ENCODE measurements around the gene GPHB5. TPM values are rescaled to one million over a fixed set of nuclear protein-coding genes. Genes with fewer than 3 reads are reported as not detected.

The GPHB5 gene
- total RNA-seq, 1 experiment from 2014 or later, result not detected

DNA sequence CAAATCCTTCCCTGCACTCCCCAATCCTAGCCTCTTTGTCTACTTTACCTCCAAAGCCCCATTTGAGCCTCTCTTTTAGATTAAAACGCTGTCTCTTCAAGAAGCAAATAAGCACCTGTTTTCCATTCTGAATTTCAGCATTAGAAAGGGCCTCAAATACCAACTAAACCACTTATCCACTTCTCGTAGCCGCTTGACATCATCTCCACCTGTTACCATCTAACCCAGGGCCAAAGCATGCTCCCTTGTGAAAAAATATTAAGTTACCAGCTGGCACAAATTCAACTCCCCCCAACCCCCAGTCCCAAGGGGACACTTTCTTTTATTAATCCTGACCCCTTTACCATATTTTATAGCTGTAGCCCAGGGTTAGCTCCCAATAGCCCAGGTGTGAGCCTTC, 43.1 kb downstream of the GPHB5 start:
- Histone ChIP-seq H3K9me3 (ENCODE audit: control insufficient read depth, insufficient read depth, low read depth, low read length) (no peaks in the 10 kb centered on the region), H3K4me3 (ENCODE audit: low read depth in 2 of 2, low read length in 2 of 2) (no peak overlapping the region), H3K27me3 (ENCODE audit: control insufficient read depth, insufficient read depth, low read length) (no peaks in the 10 kb centered on the region), H3K27ac (ENCODE audit: low read length) (no peak overlapping the region), H3K4me1 (ENCODE audit: control insufficient read depth, insufficient read depth, low read length) (no peaks in the 10 kb centered on the region), H3K36me3 (ENCODE audit: control insufficient read depth, insufficient read depth, low read length) (no peaks in the 10 kb centered on the region)
- intact Hi-C loops (cut with micrococcal nuclease; ENCODE audit: unreplicated experiment) (loop anchor here (1.0 to 10.0 kb wide), 3 partner anchors 101 to 1113 kb away; partner anchors contain the start of gene KCNH5), in situ Hi-C loops (cut with HindIII; ENCODE audit: low pct_unique_long_range_greater_than_20kb, low sequenced_read_pairs) (no loop called here)
- no peak for TF ChIP-seq POLR2AphosphoS5 (IDR thresholded peaks at IDR 0.05; ENCODE audit: low read depth, low read length)
- TF ChIP-seq, protein P1, sequence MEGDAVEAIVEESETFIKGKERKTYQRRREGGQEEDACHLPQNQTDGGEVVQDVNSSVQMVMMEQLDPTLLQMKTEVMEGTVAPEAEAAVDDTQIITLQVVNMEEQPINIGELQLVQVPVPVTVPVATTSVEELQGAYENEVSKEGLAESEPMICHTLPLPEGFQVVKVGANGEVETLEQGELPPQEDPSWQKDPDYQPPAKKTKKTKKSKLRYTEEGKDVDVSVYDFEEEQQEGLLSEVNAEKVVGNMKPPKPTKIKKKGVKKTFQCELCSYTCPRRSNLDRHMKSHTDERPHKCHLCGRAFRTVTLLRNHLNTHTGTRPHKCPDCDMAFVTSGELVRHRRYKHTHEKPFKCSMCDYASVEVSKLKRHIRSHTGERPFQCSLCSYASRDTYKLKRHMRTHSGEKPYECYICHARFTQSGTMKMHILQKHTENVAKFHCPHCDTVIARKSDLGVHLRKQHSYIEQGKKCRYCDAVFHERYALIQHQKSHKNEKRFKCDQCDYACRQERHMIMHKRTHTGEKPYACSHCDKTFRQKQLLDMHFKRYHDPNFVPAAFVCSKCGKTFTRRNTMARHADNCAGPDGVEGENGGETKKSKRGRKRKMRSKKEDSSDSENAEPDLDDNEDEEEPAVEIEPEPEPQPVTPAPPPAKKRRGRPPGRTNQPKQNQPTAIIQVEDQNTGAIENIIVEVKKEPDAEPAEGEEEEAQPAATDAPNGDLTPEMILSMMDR (IDR thresholded peaks at IDR 0.05), result no peak
- ChIA-PET POLR2A (no interaction called here), CTCF (no interaction called here)
- BruUV-seq (replicated peaks), result no TSS peak
- ATAC-seq (no peak), DNase-seq (ENCODE audit: low read depth, low spot score) (no peak)

DNA sequence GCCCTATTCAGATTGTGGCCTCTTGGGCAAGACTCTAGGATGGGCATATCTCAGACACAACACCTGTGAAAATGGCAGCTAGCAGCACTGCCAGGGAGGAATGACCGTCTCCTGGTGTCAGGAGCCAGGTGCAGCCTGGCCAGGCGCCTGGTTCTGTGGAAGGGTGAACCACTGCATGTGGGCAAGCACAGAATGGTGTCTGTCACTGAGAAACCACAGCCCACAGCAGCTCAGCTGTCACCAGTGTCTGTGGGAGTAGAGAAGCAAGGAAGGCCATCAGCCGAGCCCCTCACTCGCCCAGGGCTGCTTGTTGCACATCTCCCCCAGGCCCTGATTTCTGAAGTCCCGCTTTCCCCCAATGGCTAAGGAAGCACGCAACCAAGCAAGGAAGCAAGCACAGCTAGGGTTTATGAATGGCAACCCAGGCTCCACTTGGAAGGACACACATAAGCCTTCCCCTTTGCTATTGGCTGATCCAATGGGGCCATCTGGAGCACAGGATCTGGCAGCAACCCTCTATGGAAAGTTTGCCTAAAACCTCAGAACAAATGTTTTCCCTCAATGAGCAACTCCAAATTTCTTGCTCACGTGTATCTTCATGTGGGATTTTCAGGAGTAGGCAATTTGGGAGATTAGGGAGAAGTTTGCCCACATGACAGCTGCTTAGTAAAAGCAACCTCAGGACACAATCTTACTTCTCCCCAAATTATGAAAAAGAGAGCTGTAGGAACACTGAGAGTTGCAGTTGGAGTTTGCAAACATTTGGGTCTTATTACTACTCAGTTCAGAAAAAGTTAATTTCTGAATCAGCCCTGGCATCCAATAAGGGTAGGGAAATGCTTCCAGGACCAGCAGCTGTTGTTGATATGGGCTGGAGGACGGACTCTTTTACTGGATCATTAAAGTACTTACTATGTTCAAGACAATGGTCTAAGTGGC, 44.7 kb downstream of the GPHB5 start:
- BruUV-seq (replicated peaks), result no TSS peak
- Histone ChIP-seq H3K4me1 (ENCODE audit: control insufficient read depth, insufficient read depth, low read length) (no peaks in the 10 kb centered on the region), H3K9me3 (ENCODE audit: control insufficient read depth, insufficient read depth, low read depth, low read length) (no peaks in the 10 kb centered on the region), H3K36me3 (ENCODE audit: control insufficient read depth, insufficient read depth, low read length) (no peaks in the 10 kb centered on the region), H3K27ac (ENCODE audit: low read length) (no peak overlapping the region), H3K4me3 (ENCODE audit: low read depth in 2 of 2, low read length in 2 of 2) (no peak overlapping the region), H3K27me3 (ENCODE audit: control insufficient read depth, insufficient read depth, low read length) (no peaks in the 10 kb centered on the region)
- ATAC-seq (no peak), DNase-seq (ENCODE audit: low read depth, low spot score) (no peak)
- TF ChIP-seq TCF7L2 (IDR thresholded peaks at IDR 0.05; ENCODE audit: low read depth, low read length) (no peak), POLR2AphosphoS5 (IDR thresholded peaks at IDR 0.05; ENCODE audit: low read depth, low read length) (no peak), SIN3A (IDR thresholded peaks at IDR 0.05; ENCODE audit: borderline replicate concordance, insufficient read depth, low read depth, low read length) (no peak)
- TF ChIP-seq, protein P2, sequence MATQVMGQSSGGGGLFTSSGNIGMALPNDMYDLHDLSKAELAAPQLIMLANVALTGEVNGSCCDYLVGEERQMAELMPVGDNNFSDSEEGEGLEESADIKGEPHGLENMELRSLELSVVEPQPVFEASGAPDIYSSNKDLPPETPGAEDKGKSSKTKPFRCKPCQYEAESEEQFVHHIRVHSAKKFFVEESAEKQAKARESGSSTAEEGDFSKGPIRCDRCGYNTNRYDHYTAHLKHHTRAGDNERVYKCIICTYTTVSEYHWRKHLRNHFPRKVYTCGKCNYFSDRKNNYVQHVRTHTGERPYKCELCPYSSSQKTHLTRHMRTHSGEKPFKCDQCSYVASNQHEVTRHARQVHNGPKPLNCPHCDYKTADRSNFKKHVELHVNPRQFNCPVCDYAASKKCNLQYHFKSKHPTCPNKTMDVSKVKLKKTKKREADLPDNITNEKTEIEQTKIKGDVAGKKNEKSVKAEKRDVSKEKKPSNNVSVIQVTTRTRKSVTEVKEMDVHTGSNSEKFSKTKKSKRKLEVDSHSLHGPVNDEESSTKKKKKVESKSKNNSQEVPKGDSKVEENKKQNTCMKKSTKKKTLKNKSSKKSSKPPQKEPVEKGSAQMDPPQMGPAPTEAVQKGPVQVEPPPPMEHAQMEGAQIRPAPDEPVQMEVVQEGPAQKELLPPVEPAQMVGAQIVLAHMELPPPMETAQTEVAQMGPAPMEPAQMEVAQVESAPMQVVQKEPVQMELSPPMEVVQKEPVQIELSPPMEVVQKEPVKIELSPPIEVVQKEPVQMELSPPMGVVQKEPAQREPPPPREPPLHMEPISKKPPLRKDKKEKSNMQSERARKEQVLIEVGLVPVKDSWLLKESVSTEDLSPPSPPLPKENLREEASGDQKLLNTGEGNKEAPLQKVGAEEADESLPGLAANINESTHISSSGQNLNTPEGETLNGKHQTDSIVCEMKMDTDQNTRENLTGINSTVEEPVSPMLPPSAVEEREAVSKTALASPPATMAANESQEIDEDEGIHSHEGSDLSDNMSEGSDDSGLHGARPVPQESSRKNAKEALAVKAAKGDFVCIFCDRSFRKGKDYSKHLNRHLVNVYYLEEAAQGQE (IDR thresholded peaks at IDR 0.05; ENCODE audit: insufficient read depth in 1 of 2, low read depth in 2 of 2, low read length in 1 of 2), result no peak
- TF ChIP-seq, protein P1 (IDR thresholded peaks at IDR 0.05), result no peak
- intact Hi-C loops (cut with micrococcal nuclease; ENCODE audit: unreplicated experiment), result loop anchor here (10.0 kb wide), 1 partner anchor 229 kb away; the partner anchor contains the start of gene KCNH5
- in situ Hi-C loops (cut with HindIII; ENCODE audit: low pct_unique_long_range_greater_than_20kb, low sequenced_read_pairs), result no loop called here
- CTCF ChIA-PET, result no interaction called here
- POLR2A ChIA-PET, result no interaction called here

All from Panc1 (cell line).